GM12878 (cell line): ENCODE measurements around the gene CDC42BPA. TPM values are rescaled to one million over a fixed set of nuclear protein-coding genes. Genes with fewer than 3 reads are reported as not detected.

Experiments used
- ATAC-seq: fragments of 200-7000 bp; cut with Tn5 transposase; 3 replicates; pipeline ENCODE4 v1.9.1; 2020; ENCODE audit warnings: mild to moderate bottlenecking, moderate library complexity
- BruUV-seq: library from RNA; stranded (reverse); fragments of 400-500 nt; replicated peaks from 2 replicates; lab custom pipeline; 2021; lab: Mats Ljungman, UMichigan
- CTCF ChIA-PET: fragments of 300-600 bp; sonication (Branson Sonifier 250); formaldehyde crosslinking; extraction: SDS; loops from one replicate; lab custom pipeline; 2021; ENCODE audit warnings: inconsistent platforms; lab: Yijun Ruan, JAX
- POLR2A ChIA-PET: fragments of 350-600 bp; formaldehyde crosslinking; extraction: SDS; loops from one replicate; lab custom pipeline; 2021; ENCODE audit warnings: inconsistent platforms; lab: Charles Lee
- RAD21 ChIA-PET: fragments of 300-600 bp; sonication (Branson Sonifier 250); formaldehyde crosslinking; loops from one replicate; lab custom pipeline; 2023; ENCODE audit warnings: antibody characterized with exemption; ENCODE audit not compliant: unreplicated experiment; lab: Charles Lee
- SMC1A ChIA-PET: fragments of 300-600 bp; sonication (Branson Sonifier 250); formaldehyde crosslinking; loops from one replicate; lab custom pipeline; 2023; ENCODE audit not compliant: unreplicated experiment, uncharacterized antibody; lab: Charles Lee
- DNase-seq: peaks from one replicate; pipeline ENCODE4 v3.0.0-alpha.2; 2011; ENCODE audit warnings: low read depth, low spot score
- FAIRE-seq: peaks from 3 replicates; lab custom pipeline; 2011; peaks lifted over from hg19 to GRCh38; lab: Jason Lieb, UNC
- H2AFZ ChIP-seq: 2 replicates; pipeline ENCODE4 v1.6.0; 2011; ENCODE audit warnings: low read depth, low read length, control low read depth; ENCODE audit not compliant: control insufficient read depth
- H3K27ac ChIP-seq: 2 replicates; pipeline ENCODE4 v1.5.1; 2011; ENCODE audit warnings: control low read depth; ENCODE audit not compliant: control insufficient read depth, insufficient read depth
- H3K27me3 ChIP-seq, 2 experiments: replicated peaks in 1 of 2; 2 replicates each; pipeline versions ENCODE4 v1.6.0 to v1.6.1; 2011; ENCODE audit warnings: low read length in 1 of 2; ENCODE audit not compliant: control insufficient read depth in 2 of 2, insufficient read depth in 2 of 2
- H3K36me3 ChIP-seq, 2 experiments: 2 replicates each; pipeline ENCODE4 v1.5.1; 2011; ENCODE audit warnings: low read length in 1 of 2; ENCODE audit not compliant: control insufficient read depth in 2 of 2, insufficient read depth in 2 of 2
- H3K4me1 ChIP-seq: 2 replicates; pipeline ENCODE4 v1.6.1; 2011; ENCODE audit warnings: mild to moderate bottlenecking, low read length, moderate library complexity, mixed read lengths; ENCODE audit not compliant: control insufficient read depth, insufficient read depth
- H3K4me2 ChIP-seq: 2 replicates; pipeline ENCODE4 v1.6.0; 2011; ENCODE audit warnings: control low read depth; ENCODE audit not compliant: control insufficient read depth, insufficient read depth
- H3K4me3 ChIP-seq: fragments of 200-600 bp; sonication (generic); 2 replicates; pipeline ENCODE4 v1.5.1; 2016
- H3K79me2 ChIP-seq: 2 replicates; pipeline ENCODE4 v1.6.0; 2011; ENCODE audit warnings: low read length; ENCODE audit not compliant: control insufficient read depth, insufficient read depth
- H3K9ac ChIP-seq: 2 replicates; pipeline ENCODE4 v1.8.0; 2011; ENCODE audit warnings: low read length, control low read depth, mixed read lengths; ENCODE audit not compliant: control insufficient read depth, insufficient read depth
- H3K9me3 ChIP-seq: replicated peaks from 3 replicates; pipeline ENCODE4 v1.5.1; 2011; ENCODE audit warnings: mild to moderate bottlenecking, low read length; ENCODE audit not compliant: control insufficient read depth, insufficient read depth
- H4K20me1 ChIP-seq: 2 replicates; pipeline ENCODE4 v1.6.0; 2011; ENCODE audit not compliant: control insufficient read depth, insufficient read depth
- ASH2L ChIP-seq: fragments of 300-600, 200-600 bp; sonication (generic); IDR thresholded peaks from 2 replicates; pipeline ENCODE4 v1.6.1; 2017; ENCODE audit warnings: low read depth, mild to moderate bottlenecking, borderline replicate concordance
- ATF7 ChIP-seq: fragments of 450-650 bp; IDR thresholded peaks from 2 replicates; pipeline ENCODE4 v1.6.1; 2016; ENCODE audit warnings: low read depth, mild to moderate bottlenecking
- BHLHE40 ChIP-seq, 2 experiments: fragments of 450-650 bp in 1 of 2; IDR thresholded peaks; 2 replicates each; pipeline ENCODE4 v1.6.1; 2011 to 2017; ENCODE audit warnings: low read depth in 2 of 2, borderline replicate concordance in 1 of 2, improper control_type of control experiment in 1 of 2, low read length in 1 of 2, mild to moderate bottlenecking in 1 of 2
- CBFB ChIP-seq: IDR thresholded peaks from 2 replicates; pipeline ENCODE4 v1.6.1; 2016; ENCODE audit warnings: antibody characterized with exemption, low read depth
- CBX3 ChIP-seq: fragments of 200-600 bp; sonication (generic); IDR thresholded peaks from 2 replicates; pipeline ENCODE4 v1.6.1; 2016; ENCODE audit warnings: low read depth, borderline replicate concordance
- CEBPB ChIP-seq, 2 experiments: fragments of 150-350 bp in 1 of 2; IDR thresholded peaks; 2 replicates each; pipeline ENCODE4 v1.6.1; 2012 to 2014; ENCODE audit warnings: low read depth in 2 of 2, low read length in 2 of 2, borderline replicate concordance in 1 of 2, inconsistent platforms in 1 of 2
- CREM ChIP-seq: IDR thresholded peaks from 2 replicates; pipeline ENCODE4 v1.6.1; 2014; ENCODE audit warnings: antibody characterized with exemption, low read depth
- GATAD2B ChIP-seq: fragments of 450-650 bp; conservative IDR thresholded peaks from 2 replicates; pipeline ENCODE4 v1.6.1; 2017; ENCODE audit warnings: low read depth, mild to moderate bottlenecking, moderate library complexity
- KLF5 ChIP-seq: fragments of 450-650 bp; IDR thresholded peaks from 2 replicates; pipeline ENCODE4 v1.6.1; 2014; ENCODE audit warnings: mild to moderate bottlenecking; ENCODE audit not compliant: partially characterized antibody
- MTA2 ChIP-seq: fragments of 450-650 bp; IDR thresholded peaks from 2 replicates; pipeline ENCODE4 v1.6.1; 2016; ENCODE audit warnings: low read depth, mild to moderate bottlenecking, moderate library complexity
- NRF1 ChIP-seq: conservative IDR thresholded peaks from 2 replicates; pipeline ENCODE4 v1.6.1; 2011; ENCODE audit warnings: mild to moderate bottlenecking, low read depth, low read length, improper control_type of control experiment
- POLR2AphosphoS5 ChIP-seq: IDR thresholded peaks from 2 replicates; pipeline ENCODE4 v1.6.1; 2011; ENCODE audit warnings: mild to moderate bottlenecking, low read length, inconsistent platforms
- RELB ChIP-seq: fragments of 450-650 bp; IDR thresholded peaks from 2 replicates; pipeline ENCODE4 v1.6.1; 2017; ENCODE audit warnings: low read depth, mild to moderate bottlenecking, moderate library complexity
- RUNX3 ChIP-seq: IDR thresholded peaks from 2 replicates; pipeline ENCODE4 v1.6.1; 2012; ENCODE audit warnings: low read length, inconsistent platforms
- SIN3A ChIP-seq: IDR thresholded peaks from 2 replicates; pipeline ENCODE4 v1.6.1; 2012; ENCODE audit warnings: low read depth, low read length, improper control_type of control experiment
- TARDBP ChIP-seq: IDR thresholded peaks from 2 replicates; pipeline ENCODE4 v1.6.1; 2016; ENCODE audit warnings: borderline replicate concordance
- TCF7 ChIP-seq: IDR thresholded peaks from 2 replicates; pipeline ENCODE4 v1.6.1; 2014; ENCODE audit warnings: antibody characterized with exemption, borderline replicate concordance
- ZBED1 ChIP-seq: IDR thresholded peaks from 2 replicates; pipeline ENCODE4 v1.6.1; 2016; ENCODE audit warnings: borderline replicate concordance
- ZNF274 ChIP-seq: IDR thresholded peaks from one replicate; pipeline ENCODE4 v1.8.0; 2011; ENCODE audit not compliant: insufficient read length, insufficient read depth
- WGBS: methylation state at CpG from one replicate; pipeline ENCODE4 v1.1.6; 2016; ENCODE audit warnings: low lambda C conversion rate; ENCODE audit not compliant: insufficient replicate concordance, insufficient coverage; ENCODE audit errors: missing lambda C conversion rate; 5-methylcytosine and 5-hydroxymethylcytosine counted together
- in situ Hi-C: fragments of 300-500 bp; cut with MboI; formaldehyde crosslinking; loops from 9 replicates; pipeline ENCODE4 v1.14.3; 2018; ENCODE audit warnings: mixed read lengths
- intact Hi-C: fragments of 100-400 bp; cut with micrococcal nuclease; formaldehyde crosslinking; loops from one replicate; pipeline ENCODE4 v1.14.2; 2022; ENCODE audit not compliant: unreplicated experiment
- polyA plus RNA-seq, 11 experiments: library from polyadenylated mRNA; depleted of rRNA in 4 of 11; unstranded in 6 of 11; stranded (reverse) in 5 of 11; fragments of >200 nt; fragmentation: Nextera tagmentation in 4 of 11; fragmentation: Illumina TruSeq in 1 of 11; extraction: Ambion mirVana in 4 of 11; extraction: Trizol in 1 of 11; gene quantifications; 1 replicate in 1 of 11; 2 replicates in 10 of 11; pipeline versions ENCODE4 v1.2.1 to v1.2.3, GENCODE V29; 2011 to 2016; ENCODE audit warnings: inconsistent platforms in 2 of 11, missing spikeins in 2 of 11, low read depth in 1 of 11
- total RNA-seq, 4 experiments: library from RNA; depleted of rRNA in 3 of 4; stranded (reverse); fragments of >200 nt in 3 of 4; fragmentation: Illumina TruSeq in 1 of 4; extraction: Trizol in 1 of 4; gene quantifications; 2 replicates each; pipeline versions ENCODE4 v1.2.1 to v1.2.3, GENCODE V29; 2013 to 2021
- TF ChIP-seq, protein P1 (sequence below): IDR thresholded peaks from 2 replicates; pipeline ENCODE4 v1.6.1; 2011; ENCODE audit warnings: borderline replicate concordance, low read depth, mild to moderate bottlenecking, moderate library complexity, low read length; ENCODE audit not compliant: insufficient read depth, poor library complexity, severe bottlenecking
- TF ChIP-seq, protein P2 (sequence below): fragments of 450-650 bp; IDR thresholded peaks from 2 replicates; pipeline ENCODE4 v1.6.1; 2018; ENCODE audit warnings: mild to moderate bottlenecking, low read depth, moderate library complexity; ENCODE audit not compliant: partially characterized antibody

CDC42BPA gene
- total and polyA plus RNA-seq, 10 of the 15 experiments (the other 5 are each of a cell fraction or from before 2014, with no cell fraction given) = 0.02 to 0.52 (median 0.10) TPM

DNA sequence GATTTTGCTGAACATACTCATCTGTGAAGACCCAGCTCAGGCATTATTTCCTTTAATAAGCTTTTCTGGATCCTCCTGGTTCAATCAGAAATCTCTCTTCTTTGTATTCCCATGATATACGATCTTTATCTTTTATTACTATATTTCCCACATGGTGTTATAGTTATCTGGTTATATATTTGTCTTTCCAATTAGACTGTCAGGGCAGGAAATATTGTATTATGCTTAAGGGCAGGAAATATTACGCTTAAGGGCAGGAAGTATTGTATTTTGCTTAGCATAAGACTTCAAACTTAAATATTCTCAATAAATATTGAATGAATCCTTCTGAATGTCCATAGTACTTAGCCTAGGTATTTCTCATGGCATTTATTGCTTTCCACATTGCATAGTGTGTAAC lies 256.0 kb downstream of the CDC42BPA start (continued):
- TF ChIP-seq GATAD2B = no peak
- TF ChIP-seq POLR2AphosphoS5 = no peak
- no peak for TF ChIP-seq ATF7
- no peak for TF ChIP-seq RUNX3

DNA sequence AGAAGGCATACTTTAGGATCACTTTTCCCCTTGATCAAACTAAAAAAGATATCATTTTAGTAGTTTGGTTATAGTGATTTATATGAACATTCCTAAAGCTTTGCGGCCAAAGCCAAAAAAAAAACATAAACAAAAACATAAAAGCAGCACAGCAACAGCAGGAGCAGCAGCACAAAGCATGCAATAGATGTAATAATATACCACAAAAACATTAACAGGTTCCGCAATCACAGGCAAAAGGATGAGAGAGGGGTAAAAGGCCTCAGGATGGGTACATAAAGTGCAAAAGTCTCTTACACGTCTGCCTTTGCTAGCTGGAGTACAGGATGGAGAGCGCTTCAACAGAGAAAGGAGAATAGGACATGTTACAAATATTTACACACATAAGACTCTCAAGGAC lies 259.2 kb downstream of the CDC42BPA start:
- intact Hi-C loops = no loop called here
- RAD21 ChIA-PET = no interaction called here
- POLR2A ChIA-PET = no interaction called here
- no peak overlapping the region for H3K27ac ChIP-seq
- H3K4me1 ChIP-seq = no peaks in the 10 kb centered on the region
- no peaks in the 10 kb centered on the region for H3K36me3 ChIP-seq
- in situ Hi-C loops = no loop called here
- no peak overlapping the region for H2AFZ ChIP-seq
- DNase-seq (no peak), FAIRE-seq (no peak), ATAC-seq (no peak)
- H3K9ac ChIP-seq = no peak overlapping the region
- WGBS = 64% methylated on average over 4 of the region's 4 CpGs
- H4K20me1 ChIP-seq = no peaks in the 10 kb centered on the region
- CTCF ChIA-PET = interaction anchor here (1.5 kb wide), 1 partner anchor 21 kb away, joined by 4 read pairs; no protein-coding TSS in a partner anchor
- no peaks in the 10 kb centered on the region for H3K9me3 ChIP-seq
- no peak overlapping the region for H3K4me2 ChIP-seq
- no peaks in the 10 kb centered on the region for H3K27me3 ChIP-seq
- H3K79me2 ChIP-seq = no peaks in the 10 kb centered on the region
- no TSS peak for BruUV-seq
- no peak overlapping the region for H3K4me3 ChIP-seq
- SMC1A ChIA-PET = no interaction called here
- TF ChIP-seq TCF7 = no peak
- no peak for TF ChIP-seq MTA2
- TF ChIP-seq ASH2L = no peak
- no peak for TF ChIP-seq CBX3
- TF ChIP-seq SIN3A = no peak
- TF ChIP-seq NRF1 = no peak
- no peak for TF ChIP-seq CREM
- no peak for TF ChIP-seq CEBPB (IDR thresholded peaks at IDR 0.05; ENCODE audit: borderline replicate concordance in 1 of 2, low read depth in 2 of 2, low read length in 2 of 2)
- TF ChIP-seq RELB = no peak
- TF ChIP-seq, protein P1, sequence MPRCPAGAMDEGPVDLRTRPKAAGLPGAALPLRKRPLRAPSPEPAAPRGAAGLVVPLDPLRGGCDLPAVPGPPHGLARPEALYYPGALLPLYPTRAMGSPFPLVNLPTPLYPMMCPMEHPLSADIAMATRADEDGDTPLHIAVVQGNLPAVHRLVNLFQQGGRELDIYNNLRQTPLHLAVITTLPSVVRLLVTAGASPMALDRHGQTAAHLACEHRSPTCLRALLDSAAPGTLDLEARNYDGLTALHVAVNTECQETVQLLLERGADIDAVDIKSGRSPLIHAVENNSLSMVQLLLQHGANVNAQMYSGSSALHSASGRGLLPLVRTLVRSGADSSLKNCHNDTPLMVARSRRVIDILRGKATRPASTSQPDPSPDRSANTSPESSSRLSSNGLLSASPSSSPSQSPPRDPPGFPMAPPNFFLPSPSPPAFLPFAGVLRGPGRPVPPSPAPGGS = no peak
- TF ChIP-seq BHLHE40 (IDR thresholded peaks at IDR 0.05; ENCODE audit: borderline replicate concordance in 1 of 2, low read depth in 2 of 2, low read length in 1 of 2) = no peak
- no peak for TF ChIP-seq TARDBP
- no peak for TF ChIP-seq ZNF274
- no peak for TF ChIP-seq KLF5
- no peak for TF ChIP-seq ZBED1
- TF ChIP-seq, protein P2, sequence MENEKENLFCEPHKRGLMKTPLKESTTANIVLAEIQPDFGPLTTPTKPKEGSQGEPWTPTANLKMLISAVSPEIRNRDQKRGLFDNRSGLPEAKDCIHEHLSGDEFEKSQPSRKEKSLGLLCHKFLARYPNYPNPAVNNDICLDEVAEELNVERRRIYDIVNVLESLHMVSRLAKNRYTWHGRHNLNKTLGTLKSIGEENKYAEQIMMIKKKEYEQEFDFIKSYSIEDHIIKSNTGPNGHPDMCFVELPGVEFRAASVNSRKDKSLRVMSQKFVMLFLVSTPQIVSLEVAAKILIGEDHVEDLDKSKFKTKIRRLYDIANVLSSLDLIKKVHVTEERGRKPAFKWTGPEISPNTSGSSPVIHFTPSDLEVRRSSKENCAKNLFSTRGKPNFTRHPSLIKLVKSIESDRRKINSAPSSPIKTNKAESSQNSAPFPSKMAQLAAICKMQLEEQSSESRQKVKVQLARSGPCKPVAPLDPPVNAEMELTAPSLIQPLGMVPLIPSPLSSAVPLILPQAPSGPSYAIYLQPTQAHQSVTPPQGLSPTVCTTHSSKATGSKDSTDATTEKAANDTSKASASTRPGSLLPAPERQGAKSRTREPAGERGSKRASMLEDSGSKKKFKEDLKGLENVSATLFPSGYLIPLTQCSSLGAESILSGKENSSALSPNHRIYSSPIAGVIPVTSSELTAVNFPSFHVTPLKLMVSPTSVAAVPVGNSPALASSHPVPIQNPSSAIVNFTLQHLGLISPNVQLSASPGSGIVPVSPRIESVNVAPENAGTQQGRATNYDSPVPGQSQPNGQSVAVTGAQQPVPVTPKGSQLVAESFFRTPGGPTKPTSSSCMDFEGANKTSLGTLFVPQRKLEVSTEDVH = no peak
- TF ChIP-seq CBFB = no peak
